IMR-90 (cell line): Measurements from ENCODE around the gene CEP128.

Source experiments
- BHLHE40 ChIP-seq: fragments of 150-350 bp; IDR thresholded peaks from 2 replicates; pipeline ENCODE4 v1.6.1; 2016; ENCODE audit warnings: mild to moderate bottlenecking, low read depth, low read length
- CHD1 ChIP-seq: IDR thresholded peaks from 2 replicates; pipeline ENCODE4 v1.6.1; 2012; ENCODE audit warnings: low read depth, low read length, improper control_type of control experiment
- ELK1 ChIP-seq: fragments of 150-350 bp; IDR thresholded peaks from 2 replicates; pipeline ENCODE4 v1.6.1; 2016; ENCODE audit warnings: low read depth, mild to moderate bottlenecking, low read length, moderate library complexity, borderline replicate concordance
- MXI1 ChIP-seq: IDR thresholded peaks from 2 replicates; pipeline ENCODE4 v1.6.1; 2012; ENCODE audit warnings: low read depth, mild to moderate bottlenecking, low read length, moderate library complexity, borderline replicate concordance
- POLR2A ChIP-seq: IDR thresholded peaks from 2 replicates; pipeline ENCODE4 v1.6.1; 2012; ENCODE audit warnings: mild to moderate bottlenecking, low read depth, low read length
- RAD21 ChIP-seq: IDR thresholded peaks from 2 replicates; pipeline ENCODE4 v1.6.1; 2012; ENCODE audit warnings: low read length, improper control_type of control experiment
- RFX5 ChIP-seq: IDR thresholded peaks from 2 replicates; pipeline ENCODE4 v1.8.0; 2012; ENCODE audit warnings: low read depth, mild to moderate bottlenecking, low read length, moderate library complexity
- SMC3 ChIP-seq: fragments of 150-350 bp; IDR thresholded peaks from 2 replicates; pipeline ENCODE4 v1.6.1; 2016; ENCODE audit warnings: low read depth, mild to moderate bottlenecking, antibody characterized with exemption, low read length, moderate library complexity
- USF2 ChIP-seq: fragments of 150-350 bp; IDR thresholded peaks from 2 replicates; pipeline ENCODE4 v1.6.1; 2017; ENCODE audit warnings: mild to moderate bottlenecking, antibody characterized with exemption, low read length, low read depth
- TF ChIP-seq, protein P1 (sequence below): conservative IDR thresholded peaks from 2 replicates; pipeline ENCODE4 v1.5.1; 2012; ENCODE audit warnings: mild to moderate bottlenecking, low read depth, low read length, improper control_type of control experiment

GRCh38 chr14:80940146-80940545 lies 1.4 kb downstream of the CEP128 start:
- TF ChIP-seq, protein P1, sequence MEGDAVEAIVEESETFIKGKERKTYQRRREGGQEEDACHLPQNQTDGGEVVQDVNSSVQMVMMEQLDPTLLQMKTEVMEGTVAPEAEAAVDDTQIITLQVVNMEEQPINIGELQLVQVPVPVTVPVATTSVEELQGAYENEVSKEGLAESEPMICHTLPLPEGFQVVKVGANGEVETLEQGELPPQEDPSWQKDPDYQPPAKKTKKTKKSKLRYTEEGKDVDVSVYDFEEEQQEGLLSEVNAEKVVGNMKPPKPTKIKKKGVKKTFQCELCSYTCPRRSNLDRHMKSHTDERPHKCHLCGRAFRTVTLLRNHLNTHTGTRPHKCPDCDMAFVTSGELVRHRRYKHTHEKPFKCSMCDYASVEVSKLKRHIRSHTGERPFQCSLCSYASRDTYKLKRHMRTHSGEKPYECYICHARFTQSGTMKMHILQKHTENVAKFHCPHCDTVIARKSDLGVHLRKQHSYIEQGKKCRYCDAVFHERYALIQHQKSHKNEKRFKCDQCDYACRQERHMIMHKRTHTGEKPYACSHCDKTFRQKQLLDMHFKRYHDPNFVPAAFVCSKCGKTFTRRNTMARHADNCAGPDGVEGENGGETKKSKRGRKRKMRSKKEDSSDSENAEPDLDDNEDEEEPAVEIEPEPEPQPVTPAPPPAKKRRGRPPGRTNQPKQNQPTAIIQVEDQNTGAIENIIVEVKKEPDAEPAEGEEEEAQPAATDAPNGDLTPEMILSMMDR: no peak
- no peak for TF ChIP-seq CHD1
- TF ChIP-seq RFX5: no peak
- TF ChIP-seq POLR2A: no peak
- no peak for TF ChIP-seq MXI1
- TF ChIP-seq RAD21: no peak
- TF ChIP-seq ELK1: no peak
- no peak for TF ChIP-seq BHLHE40
- TF ChIP-seq USF2: no peak
- no peak for TF ChIP-seq SMC3
